HG03066 (cell line): ENCODE data around the gene CDC7.
A peak's percentile ranks its signal among the peaks of the same experiment; 100 is the strongest.
"Not testable (repeated sequence)": the region's sequence is repeated elsewhere in the genome, so short reads cannot be mapped to it uniquely, and the experiment has no call there.

Experiments
- ATAC-seq: cut with Tn5 transposase; IDR thresholded peaks from one replicate; pipeline ENCODE4 v1.9.1; 2021; ENCODE audit warnings: low read depth; ENCODE audit not compliant: unreplicated experiment

Gene CDC7

DNA sequence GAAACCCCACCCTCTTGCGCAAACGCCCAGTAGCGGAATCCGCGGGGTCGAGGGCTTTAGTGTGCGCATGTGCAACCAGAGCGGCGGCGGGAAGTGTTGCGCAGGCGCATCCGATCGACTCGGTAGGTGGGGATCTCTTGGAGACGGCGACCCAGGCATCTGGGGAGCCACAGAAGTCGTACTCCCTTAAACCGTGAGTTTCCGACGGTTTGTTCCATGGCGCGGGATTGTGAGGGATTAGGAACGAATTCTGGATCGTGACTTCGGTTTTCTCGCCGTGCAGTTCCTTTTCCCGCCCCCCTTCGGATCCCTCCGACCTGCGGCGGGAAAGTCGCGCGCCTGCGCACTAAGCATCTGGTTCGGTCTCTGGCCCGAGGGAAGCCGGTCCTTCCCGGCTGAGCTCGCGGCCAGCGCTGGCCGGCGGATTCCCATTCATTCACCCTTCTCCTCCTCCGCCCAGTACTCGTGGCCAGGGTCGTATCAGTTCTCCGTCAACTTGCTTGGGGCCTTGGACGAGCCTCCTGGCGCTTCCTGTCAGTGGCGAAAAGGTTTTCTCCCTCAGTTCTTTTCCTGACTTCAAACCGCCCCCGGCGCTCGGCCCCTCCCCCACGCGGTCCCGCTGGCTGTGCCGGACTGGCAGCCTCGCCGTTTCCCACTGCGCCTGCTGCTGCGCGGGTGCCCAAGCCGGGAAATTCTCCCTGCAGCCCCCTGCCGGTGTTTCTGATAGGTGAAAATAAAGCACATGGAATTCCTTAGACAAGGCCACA, at the start of gene CDC7:
TSS of gene CDC7 (plus strand) at position 96 of the 767 bp plus-strand sequence. CDS start 866 bp downstream, outside the sequence.
- ATAC-seq = peak; percentile 81

DNA sequence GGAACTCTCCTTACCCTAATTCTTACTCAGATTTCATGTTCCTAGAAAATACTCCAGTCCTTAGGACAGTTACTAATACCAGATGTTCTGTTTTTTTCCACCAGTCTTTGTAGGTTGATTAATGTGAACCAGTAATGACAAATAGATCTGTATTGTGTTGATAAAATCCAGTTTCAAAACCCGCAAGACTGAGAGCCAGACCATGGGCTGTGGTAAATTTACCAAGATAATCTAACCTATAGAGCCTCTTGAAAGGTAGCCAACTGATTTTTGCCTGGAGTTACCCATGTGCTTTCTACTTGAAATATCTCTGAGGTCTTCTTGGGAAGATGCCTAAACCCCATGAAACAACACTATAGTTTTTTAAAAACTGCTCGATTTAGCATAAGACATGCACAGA, 46.5 kb upstream of the CDC7 start:
- ATAC-seq = no peak

DNA sequence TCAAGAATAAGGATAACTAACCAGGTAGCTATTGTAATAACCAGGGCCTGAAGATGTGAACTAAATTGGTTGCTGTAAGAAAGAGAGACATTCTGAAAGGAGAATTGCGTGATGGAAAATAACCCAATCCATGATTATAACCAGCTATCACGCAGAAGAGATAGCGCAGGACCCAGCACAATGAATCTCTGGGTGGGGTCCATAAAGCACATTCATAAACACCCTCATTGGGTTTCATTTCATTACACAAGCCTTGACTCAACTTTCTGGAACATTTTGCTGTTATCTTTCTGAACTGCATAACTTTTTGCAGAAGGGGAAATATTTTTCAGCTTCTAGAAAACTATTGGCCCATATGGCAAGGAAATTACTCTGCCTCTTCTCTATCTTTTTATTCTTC, 45.3 kb upstream of the CDC7 start:
- ATAC-seq = no peak

DNA sequence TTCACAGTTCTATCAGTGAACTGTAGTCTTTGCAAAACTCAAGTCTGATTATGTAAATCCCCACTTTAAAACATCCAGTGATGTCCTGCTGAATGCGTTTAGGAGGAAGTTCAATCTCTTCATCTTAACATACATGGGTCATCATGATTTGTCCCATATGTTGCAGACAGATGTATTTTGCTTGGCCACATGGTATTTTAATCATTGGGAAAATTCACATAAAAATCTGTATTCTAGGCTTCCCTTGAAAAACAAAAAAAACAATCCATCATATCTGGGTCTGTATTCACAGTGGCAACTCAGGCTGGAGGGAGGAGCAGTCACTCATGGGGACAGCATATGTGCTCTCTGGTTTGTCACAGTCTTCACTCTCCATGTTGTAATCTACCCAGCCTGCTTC, 44.8 kb upstream of the CDC7 start:
- no peak for ATAC-seq

DNA sequence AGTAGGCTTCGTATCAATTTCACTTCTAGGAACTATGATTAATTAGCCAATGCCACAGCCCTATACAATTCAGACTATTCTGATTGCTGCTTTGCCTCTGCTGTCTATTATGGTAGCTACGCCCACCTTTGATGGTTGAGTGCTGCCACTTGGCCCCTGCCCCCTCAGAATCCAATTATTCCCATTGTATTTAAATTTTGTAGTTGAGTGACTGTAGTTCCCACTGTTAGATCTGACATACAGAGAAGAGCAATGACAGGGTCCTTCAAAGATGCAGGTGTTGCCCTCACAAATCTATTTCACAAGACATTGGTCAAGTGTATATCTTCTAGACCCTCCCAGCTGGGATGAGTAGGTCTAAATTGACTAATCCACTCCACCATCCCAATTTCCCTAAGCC, 35.3 kb upstream of the CDC7 start:
- ATAC-seq = not testable (repeated sequence)

DNA sequence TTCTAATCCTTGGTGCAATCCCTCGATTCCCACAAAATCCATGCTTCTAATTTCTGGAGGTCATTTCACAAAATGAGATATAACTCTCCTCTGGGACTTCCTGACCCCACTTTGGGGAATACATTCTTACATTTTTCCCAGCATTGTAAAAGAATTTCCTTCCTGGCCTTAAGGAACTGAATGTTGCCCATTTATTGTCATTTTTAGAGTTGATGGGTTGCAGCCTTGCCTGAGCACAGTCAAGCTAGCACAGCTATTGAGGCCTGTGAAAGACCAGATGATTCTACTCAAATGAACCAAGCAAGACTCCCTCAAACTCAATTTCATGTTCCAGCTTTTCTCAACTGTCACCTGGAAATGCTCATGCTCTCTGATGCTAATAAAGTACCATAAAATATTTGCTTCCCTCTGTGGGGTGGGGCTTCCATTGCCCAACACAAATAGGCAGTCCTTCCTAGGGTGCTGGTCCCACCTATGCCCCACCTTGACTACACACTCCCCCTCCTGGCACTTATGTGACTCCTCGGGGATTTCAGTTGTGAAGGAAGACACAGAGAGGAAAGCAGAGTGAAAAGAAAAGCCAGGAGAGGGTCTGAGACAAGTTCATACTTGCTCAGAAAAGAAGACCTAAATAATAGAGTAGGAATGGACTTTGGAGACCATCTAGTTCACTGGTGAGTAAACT, 24.0 kb upstream of the CDC7 start:
- no peak for ATAC-seq

DNA sequence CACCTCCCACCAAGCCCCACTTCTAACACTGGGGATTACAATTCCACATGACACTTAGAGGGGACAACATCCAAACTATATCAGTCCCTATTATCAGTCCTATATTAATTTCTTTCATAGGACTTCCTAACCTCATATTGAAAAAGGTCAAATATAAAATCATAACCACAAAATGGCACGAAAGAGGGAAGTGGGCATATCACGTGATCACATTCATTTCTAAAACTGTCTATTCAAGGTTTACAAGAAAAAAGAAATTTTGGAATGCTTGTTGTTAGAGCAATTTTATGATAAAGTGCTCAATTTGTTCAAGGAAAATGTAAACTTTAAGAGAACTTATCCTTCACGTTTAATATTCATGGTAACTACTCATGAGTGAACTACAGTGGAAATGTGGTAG, 13.2 kb upstream of the CDC7 start:
- no peak for ATAC-seq

DNA sequence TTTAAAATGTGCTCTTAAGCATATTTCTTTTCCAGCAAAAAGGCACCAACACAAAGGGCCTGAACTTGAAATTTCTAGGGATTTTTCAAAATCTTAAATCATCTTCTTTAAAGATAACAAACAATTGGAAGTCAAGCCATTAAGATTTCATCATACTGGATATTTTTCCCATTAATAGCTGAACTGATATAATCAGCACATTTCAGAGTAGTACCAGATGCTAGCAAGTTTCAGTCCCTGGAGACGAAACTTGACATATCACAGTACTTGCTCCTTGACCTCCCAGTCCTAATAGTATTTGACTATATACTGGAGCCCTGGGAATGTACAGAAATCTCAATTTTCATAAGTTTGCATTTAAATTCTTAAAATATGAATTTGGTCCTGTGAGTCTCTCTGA, 10.2 kb upstream of the CDC7 start:
- no peak for ATAC-seq

DNA sequence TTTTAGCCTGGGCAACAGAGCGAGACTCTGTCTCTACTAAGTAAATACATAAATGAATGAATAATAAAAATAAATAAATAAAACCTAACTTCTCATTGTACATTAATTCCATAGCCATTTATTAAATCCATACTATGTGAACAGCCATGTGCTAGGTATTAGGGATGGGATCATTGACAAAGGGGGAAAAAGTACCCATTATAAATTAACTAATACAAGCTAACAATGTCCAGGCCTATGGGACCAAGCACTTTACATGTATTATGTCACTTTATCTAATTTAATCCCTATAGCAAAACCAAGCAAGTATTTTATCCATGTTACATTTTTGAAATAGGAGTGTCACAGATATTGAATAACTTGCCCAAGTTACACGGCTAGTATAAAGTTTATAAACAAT, 2.6 kb upstream of the CDC7 start:
- ATAC-seq = no peak

DNA sequence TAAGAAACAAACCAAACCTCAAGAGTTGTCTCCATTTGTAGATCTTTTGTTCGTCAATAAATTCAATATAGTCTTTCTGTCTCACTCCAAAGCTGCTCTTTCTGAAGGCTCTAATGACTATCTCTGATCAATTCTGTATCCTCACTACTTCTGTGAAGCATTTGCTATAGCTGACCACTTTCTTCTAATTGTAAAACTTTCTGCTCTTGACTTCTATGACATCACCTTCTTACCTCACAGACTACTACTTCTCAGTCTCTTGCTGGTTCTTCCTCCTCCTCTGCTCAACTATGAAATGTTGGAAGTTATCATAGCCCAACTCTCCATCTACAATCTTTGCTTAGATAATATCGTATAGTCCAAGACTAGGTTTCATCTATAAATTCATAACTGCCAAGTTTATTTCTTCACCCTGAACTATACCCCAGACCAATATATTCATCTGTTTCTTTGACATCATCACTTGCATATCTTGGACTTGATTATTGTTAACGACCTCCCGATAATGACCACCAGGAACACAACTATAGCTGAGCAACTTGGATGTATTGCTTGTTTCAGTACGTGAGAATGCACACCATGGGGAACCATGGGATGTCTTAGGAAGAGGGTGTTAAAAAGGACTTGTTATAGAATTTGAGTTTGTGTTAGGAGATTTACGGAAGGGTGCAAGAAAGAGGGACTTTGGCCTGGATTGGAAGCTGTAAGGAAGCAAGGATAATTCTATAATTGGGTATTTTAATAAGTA, 2.0 kb upstream of the CDC7 start:
- no peak for ATAC-seq

DNA sequence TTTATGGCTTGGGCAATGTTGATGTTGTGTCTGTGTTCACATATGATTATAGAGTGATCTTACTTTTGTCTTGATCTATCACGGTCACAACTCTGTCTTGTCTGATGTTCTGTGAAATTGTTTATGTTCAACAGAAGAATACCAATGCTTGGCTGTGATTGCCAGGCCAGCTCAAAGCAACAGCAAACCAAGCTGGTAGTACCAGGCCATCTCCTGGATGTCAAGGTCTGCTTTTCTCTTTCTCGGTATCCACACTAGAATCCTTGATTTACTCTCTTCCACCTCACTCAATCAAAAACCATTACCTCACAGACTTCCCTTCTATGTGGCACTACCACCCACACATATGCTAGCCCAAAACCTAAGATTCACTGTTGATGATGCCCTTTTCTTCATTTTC, 1.3 kb upstream of the CDC7 start:
- no peak for ATAC-seq

DNA sequence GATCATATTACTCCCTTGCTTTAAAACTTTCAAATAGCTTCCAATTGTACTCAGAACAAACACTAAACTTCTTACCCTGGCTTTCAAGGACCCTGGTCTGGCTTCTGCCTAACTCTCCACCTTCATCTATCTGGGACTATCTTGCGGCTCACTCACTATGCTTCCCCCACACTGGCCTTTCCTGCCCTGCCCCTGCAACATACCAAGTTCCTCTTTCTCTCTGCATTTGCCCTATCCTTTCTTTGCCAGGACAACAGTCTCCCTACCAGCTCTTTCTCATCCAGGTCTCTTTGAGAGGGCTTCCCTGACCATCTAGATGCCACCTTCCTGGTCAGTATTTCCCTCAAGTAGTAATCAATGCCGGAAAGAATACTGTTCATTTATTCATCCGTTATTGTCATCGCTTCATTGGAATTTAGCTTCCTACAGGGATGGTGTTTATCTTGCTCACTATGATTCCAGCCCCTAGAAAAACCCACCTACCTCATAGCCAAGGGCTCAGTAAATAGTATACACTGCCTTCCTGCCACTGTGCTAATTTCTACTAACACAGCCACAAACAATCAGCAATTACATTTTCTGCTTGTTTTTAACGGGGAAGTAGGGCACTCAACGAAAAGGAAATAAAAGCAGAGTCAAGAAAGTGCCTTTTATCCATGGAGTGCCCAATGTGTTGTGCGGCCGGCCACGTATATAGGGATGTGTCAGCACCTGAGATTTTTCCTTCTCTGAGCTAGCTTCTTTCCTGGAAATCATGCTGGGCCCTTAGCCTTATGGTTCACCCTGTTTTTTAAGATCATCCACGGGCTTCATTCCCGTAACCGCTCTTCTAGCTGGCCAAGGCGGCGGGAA, 521 bp upstream of the CDC7 start:
- ATAC-seq = peak; percentile 24

DNA sequence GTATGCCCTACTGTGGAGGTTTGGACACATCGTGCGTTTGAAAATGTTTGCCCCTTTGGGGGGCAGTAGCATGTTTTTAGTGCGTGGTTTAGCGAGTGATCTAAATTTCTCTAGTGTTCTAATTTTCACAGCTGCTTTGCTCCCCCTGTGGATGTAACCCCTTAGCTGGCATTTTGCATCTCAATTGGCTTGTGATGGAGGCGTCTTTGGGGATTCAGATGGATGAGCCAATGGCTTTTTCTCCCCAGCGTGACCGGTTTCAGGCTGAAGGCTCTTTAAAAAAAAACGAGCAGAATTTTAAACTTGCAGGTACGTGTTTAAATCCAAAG, 836 bp downstream of the CDC7 start:
- ATAC-seq = peak; percentile 13

DNA sequence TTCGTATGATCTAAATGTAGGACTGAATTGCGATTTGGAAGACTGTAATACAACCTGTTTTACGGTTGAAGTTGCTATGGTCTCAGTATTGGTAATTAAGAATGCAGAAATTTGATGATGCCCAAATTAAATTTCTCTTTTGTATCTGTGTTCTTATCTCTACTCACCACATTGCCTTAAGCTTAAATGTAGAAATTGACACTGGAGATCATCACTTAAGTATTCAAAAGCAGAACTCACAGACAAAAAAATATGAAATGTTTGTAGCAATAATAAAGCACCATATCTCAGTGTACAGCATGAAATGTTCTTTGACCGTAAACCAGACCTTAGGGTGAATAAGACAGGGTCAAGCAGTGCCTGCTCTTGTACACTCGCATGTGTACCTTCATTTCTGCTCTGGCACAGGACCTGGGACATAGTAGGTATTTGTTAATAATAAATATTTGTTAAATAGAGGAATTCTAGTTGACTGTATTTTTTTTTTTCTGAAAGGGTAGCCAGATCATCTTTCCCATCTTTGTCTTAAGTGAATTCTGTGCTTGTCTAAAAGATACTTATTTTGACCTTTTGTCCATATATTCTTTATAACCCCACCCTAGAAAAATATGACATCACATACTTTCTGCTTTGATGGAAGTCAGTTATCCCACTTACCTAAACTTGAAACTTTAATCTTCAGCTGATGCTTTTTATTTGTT, 1.5 kb downstream of the CDC7 start:
- ATAC-seq = no peak

DNA sequence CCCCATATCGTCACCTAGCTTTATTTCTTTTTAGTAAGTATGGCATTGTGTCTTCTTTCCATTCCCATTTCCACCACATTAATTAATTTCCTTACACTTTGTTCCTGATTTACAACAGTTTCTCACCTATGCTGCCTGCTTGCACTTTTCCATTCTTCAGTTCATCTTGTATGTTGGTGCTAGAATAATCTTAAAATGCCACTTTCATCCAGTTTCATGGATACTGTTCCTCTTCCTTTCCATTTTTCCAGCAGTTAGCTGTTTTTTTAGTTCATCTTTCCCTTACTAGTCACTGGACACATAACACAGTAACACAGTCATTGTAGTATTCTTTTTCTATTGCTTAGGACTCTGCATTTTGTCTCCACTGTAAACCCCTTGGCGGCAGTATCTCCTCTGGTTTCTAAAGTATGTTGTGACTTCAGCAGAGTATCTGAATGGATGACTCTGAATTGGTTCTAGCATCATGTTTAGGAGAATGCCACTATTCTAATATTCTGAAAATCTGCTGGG, 2.1 kb downstream of the CDC7 start:
- ATAC-seq = no peak

DNA sequence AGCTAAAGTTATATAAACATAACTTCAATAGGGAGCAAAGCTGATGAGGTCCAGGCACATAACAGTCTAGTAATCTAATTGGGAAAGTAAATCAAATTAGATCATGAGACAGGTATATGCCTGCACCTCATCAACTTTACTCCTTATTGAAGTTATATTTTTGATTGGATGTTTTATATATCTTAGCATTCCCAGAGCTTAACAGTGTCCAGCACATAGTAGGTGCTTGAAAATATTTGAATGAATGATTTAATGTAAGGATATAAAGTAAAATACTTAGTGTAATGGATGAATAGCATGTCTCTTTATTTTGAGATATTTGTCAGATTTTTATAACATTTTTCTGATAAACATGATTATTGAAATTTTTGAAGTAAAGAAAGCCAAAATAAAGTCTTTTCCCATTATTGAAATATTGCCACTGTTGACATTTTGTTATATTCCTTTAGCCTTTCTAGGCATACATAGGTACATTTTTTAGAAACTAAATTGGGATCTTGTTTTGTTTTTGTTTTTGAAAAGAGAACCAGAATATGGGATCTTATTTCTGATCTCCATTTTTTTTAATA, 2.8 kb downstream of the CDC7 start:
- ATAC-seq = no peak

DNA sequence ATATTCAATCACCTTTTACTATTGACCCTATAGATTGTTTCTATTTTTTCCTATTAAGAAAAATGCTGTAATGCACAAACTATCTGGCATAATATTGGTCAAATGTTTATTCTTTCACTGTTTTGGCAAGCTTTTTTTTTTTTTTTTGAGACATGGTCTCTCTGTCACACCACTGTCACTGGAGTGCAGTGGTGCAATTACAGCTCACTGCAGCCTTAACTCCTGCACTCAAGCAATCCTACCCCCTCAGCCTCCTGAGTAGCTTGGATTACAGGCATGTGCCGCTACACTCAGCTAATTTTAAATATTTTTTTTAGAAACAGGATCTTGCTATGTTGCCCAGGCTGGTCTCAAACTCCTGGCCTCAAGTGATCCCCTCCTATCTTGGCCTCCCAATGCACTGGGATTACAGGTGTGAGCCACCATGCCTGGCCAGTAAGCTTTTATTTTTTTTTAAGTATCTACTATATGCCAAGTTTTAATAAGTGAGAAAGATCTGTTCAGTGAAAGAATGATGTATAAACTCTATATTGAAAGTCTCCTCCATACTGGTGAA, 3.4 kb downstream of the CDC7 start:
- no peak for ATAC-seq

DNA sequence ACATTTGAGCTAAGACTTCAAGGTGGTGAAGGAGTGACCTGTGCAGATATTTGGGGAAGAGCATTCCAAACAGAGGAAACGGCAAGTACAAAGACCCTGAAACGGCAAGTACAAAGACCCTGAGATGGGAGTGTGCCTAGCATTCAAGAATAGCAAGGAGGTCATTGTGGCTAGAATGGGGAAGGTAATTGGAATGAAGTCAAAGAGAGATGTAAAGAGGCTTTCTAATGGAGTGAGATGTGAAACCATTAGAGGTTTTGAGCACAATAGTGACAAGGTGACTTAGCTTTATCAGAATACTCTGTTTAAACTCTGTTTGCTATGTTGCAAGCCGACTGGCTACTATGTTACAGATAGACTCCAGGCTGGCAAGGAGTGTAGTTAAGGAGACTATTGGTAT, 4.4 kb downstream of the CDC7 start:
- ATAC-seq = no peak

DNA sequence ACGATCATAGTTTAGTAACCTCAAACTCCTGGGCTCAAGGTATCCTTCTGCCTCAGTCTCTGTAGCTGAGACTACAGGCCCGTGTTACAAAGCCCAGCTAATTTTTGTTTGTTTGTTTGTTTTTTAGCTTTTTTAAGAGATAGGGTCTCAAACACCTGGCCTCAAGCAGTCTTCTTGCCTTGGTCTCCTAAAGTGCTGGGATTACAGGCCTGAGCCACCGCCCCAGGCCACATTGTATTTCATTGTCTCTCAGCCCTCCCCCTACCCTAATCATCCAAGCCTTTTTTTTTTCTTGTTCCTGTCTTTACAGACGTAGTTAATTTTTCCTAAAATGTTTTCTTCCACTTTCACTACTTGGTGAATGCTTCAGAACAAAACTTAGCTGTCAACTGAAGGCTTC, 5.4 kb downstream of the CDC7 start:
- no peak for ATAC-seq
